Astrocyte (in vitro differentiated cells and primary cell): ENCODE results near the gene NREP. TPM values are rescaled to one million over a fixed set of nuclear protein-coding genes. Genes with fewer than 3 reads are reported as not detected.

Source experiments
- DNase-seq: peaks from one replicate; pipeline ENCODE4 v3.0.0-alpha.2; 2010; ENCODE audit warnings: low read depth
- FAIRE-seq: peaks from 2 replicates; lab custom pipeline; 2011; peaks lifted over from hg19 to GRCh38; lab: Jason Lieb, UNC
- H2AFZ ChIP-seq: 2 replicates; pipeline ENCODE4 v1.6.0; 2012; ENCODE audit warnings: low read depth, low read length, inconsistent platforms
- H3K27ac ChIP-seq: 2 replicates; pipeline ENCODE4 v1.5.1; 2011; ENCODE audit warnings: low read depth, low read length, inconsistent platforms
- H3K27me3 ChIP-seq: 2 replicates; pipeline ENCODE4 v1.6.0; 2011; ENCODE audit warnings: low read length, inconsistent platforms; ENCODE audit not compliant: insufficient read depth
- H3K36me3 ChIP-seq: 2 replicates; pipeline ENCODE4 v1.5.1; 2011; ENCODE audit warnings: low read length, inconsistent platforms; ENCODE audit not compliant: insufficient read depth
- H3K4me1 ChIP-seq: 2 replicates; pipeline ENCODE4 v1.5.1; 2011; ENCODE audit warnings: low read length, inconsistent platforms; ENCODE audit not compliant: insufficient read depth
- H3K4me2 ChIP-seq: 2 replicates; pipeline ENCODE4 v1.6.0; 2012; ENCODE audit warnings: low read length, inconsistent platforms
- H3K4me3 ChIP-seq: 2 replicates; pipeline ENCODE4 v1.5.1; 2011; ENCODE audit warnings: low read depth, mild to moderate bottlenecking, low read length, inconsistent platforms; ENCODE audit not compliant: insufficient read depth
- H3K79me2 ChIP-seq: 2 replicates; pipeline ENCODE4 v1.6.0; 2012; ENCODE audit warnings: mild to moderate bottlenecking, low read length, inconsistent platforms; ENCODE audit not compliant: insufficient read depth
- H3K9ac ChIP-seq: 2 replicates; pipeline ENCODE4 v1.6.0; 2012; ENCODE audit warnings: mild to moderate bottlenecking, low read length, inconsistent platforms
- H3K9me3 ChIP-seq: 2 replicates; pipeline ENCODE4 v1.5.1; 2012; ENCODE audit warnings: low read depth, mild to moderate bottlenecking, low read length, inconsistent platforms; ENCODE audit not compliant: insufficient read depth
- H4K20me1 ChIP-seq: 2 replicates; pipeline ENCODE4 v1.6.0; 2012; ENCODE audit warnings: low read length, inconsistent platforms; ENCODE audit not compliant: insufficient read depth
- H3K27ac Mint-ChIP-seq: one replicate; pipeline ENCODE4 v1.8.0; 2021; ENCODE audit warnings: mild to moderate bottlenecking, mixed read lengths; ENCODE audit not compliant: unreplicated experiment
- H3K27me3 Mint-ChIP-seq: one replicate; pipeline ENCODE4 v1.8.0; 2021; ENCODE audit warnings: low read depth, mixed read lengths; ENCODE audit not compliant: unreplicated experiment
- H3K36me3 Mint-ChIP-seq: one replicate; pipeline ENCODE4 v1.8.0; 2021; ENCODE audit warnings: low read depth, mixed read lengths; ENCODE audit not compliant: unreplicated experiment
- H3K4me1 Mint-ChIP-seq: one replicate; pipeline ENCODE4 v1.8.0; 2021; ENCODE audit warnings: low read depth, mixed read lengths; ENCODE audit not compliant: unreplicated experiment
- H3K4me3 Mint-ChIP-seq: one replicate; pipeline ENCODE4 v1.8.0; 2021; ENCODE audit warnings: mild to moderate bottlenecking, moderate library complexity, mixed read lengths; ENCODE audit not compliant: unreplicated experiment
- H3K9me3 Mint-ChIP-seq: one replicate; pipeline ENCODE4 v1.8.0; 2021; ENCODE audit warnings: mild to moderate bottlenecking, mixed read lengths; ENCODE audit not compliant: unreplicated experiment
- CTCF ChIP-seq: IDR thresholded peaks from 2 replicates; pipeline ENCODE4 v1.5.1; 2011; ENCODE audit warnings: low read depth, mild to moderate bottlenecking, inconsistent platforms, low read length, moderate library complexity; ENCODE audit not compliant: insufficient read depth
- EZH2 ChIP-seq: IDR thresholded peaks from 2 replicates; pipeline ENCODE4 v1.6.1; 2012; ENCODE audit warnings: mild to moderate bottlenecking, low read length, inconsistent platforms; ENCODE audit not compliant: insufficient read depth
- total RNA-seq: library from RNA; stranded (reverse); gene quantifications from 2 replicates; pipeline ENCODE4 v1.2.1, GENCODE V29; 2021

Gene NREP
- total RNA-seq, 1 donor from 2014 or later, result 185 TPM

- Histone ChIP-seq H2AFZ (no peak overlapping the region), H4K20me1 (no peaks in the 10 kb centered on the region), H3K27ac (no peak overlapping the region), H3K9me3 (no peaks in the 10 kb centered on the region), H3K9ac (no peak overlapping the region), H3K4me2 (no peak overlapping the region), H3K36me3 (peaks cover 63% of the 10 kb centered on the region), H3K27me3 (no peaks in the 10 kb centered on the region), H3K4me3 (no peak overlapping the region), H3K4me1 (no peaks in the 10 kb centered on the region), H3K79me2 (peaks cover 21% of the 10 kb centered on the region)
- Mint-ChIP-seq H3K9me3 (no peaks in the 10 kb centered on the region), H3K27me3 (no peaks in the 10 kb centered on the region), H3K4me1 (peaks cover 4% of the 10 kb centered on the region), H3K4me3 (no peak overlapping the region), H3K36me3 (peaks cover 46% of the 10 kb centered on the region), H3K27ac (no peak overlapping the region)
- TF ChIP-seq EZH2, result no peak
- TF ChIP-seq CTCF, result no peak
- FAIRE-seq, result no peak
- DNase-seq, result no peak
Measured at GRCh38 chr5:111728941-111729340, 28.1 kb downstream of the NREP start.

- Histone ChIP-seq H3K27ac (no peak overlapping the region), H3K27me3 (no peaks in the 10 kb centered on the region), H3K9ac (no peak overlapping the region), H3K4me1 (no peaks in the 10 kb centered on the region), H4K20me1 (no peaks in the 10 kb centered on the region), H3K36me3 (peaks cover 46% of the 10 kb centered on the region), H3K9me3 (no peaks in the 10 kb centered on the region), H3K4me2 (no peak overlapping the region), H3K4me3 (no peak overlapping the region), H2AFZ (no peak overlapping the region), H3K79me2 (peaks cover 6% of the 10 kb centered on the region)
- H3K36me3 Mint-ChIP-seq, result peaks cover 39% of the 10 kb centered on the region
- TF ChIP-seq EZH2 (no peak), CTCF (no peak)
- H3K27me3 Mint-ChIP-seq, result no peaks in the 10 kb centered on the region
- no peak overlapping the region for H3K4me3 Mint-ChIP-seq
- FAIRE-seq, result no peak
- H3K9me3 Mint-ChIP-seq, result no peaks in the 10 kb centered on the region
- H3K27ac Mint-ChIP-seq, result no peak overlapping the region
- no peaks in the 10 kb centered on the region for H3K4me1 Mint-ChIP-seq
- no peak for DNase-seq
Measured at GRCh38 chr5:111726986-111727385, 30.0 kb downstream of the NREP start.

- Mint-ChIP-seq H3K27ac (no peak overlapping the region), H3K27me3 (no peaks in the 10 kb centered on the region)
Measured at GRCh38 chr5:111722140-111722539, 34.9 kb downstream of the NREP start.

More at GRCh38 chr5:111722140-111722539, 34.9 kb downstream of the NREP start:
- Mint-ChIP-seq H3K4me1 (no peaks in the 10 kb centered on the region), H3K9me3 (peaks cover under 1% of the 10 kb centered on the region), H3K4me3 (no peak overlapping the region), H3K36me3 (peaks cover 16% of the 10 kb centered on the region)
- Histone ChIP-seq H4K20me1 (no peaks in the 10 kb centered on the region), H3K79me2 (no peaks in the 10 kb centered on the region), H3K27ac (no peak overlapping the region), H3K27me3 (no peaks in the 10 kb centered on the region), H3K4me3 (no peak overlapping the region), H2AFZ (no peak overlapping the region), H3K4me1 (no peaks in the 10 kb centered on the region), H3K4me2 (no peak overlapping the region), H3K36me3 (peaks cover 11% of the 10 kb centered on the region), H3K9ac (no peak overlapping the region), H3K9me3 (peaks cover 3% of the 10 kb centered on the region)
- DNase-seq (no peak), FAIRE-seq (no peak)
- TF ChIP-seq CTCF (no peak), EZH2 (no peak)
